IgD-negative memory B cell (primary cell): Measurements from ENCODE around the gene TBL1X. TPM values are rescaled to one million over a fixed set of nuclear protein-coding genes. Genes with fewer than 3 reads are reported as not detected.
"Not testable (repeated sequence)": the region's sequence is repeated elsewhere in the genome, so short reads cannot be mapped to it uniquely, and the experiment has no call there.

Experiments
- H3K27ac Mint-ChIP-seq, 3 donors: one replicate each; pipeline ENCODE4 v1.8.0; 2020 to 2022; ENCODE audit warnings: mild to moderate bottlenecking in 3 of 3, mixed read lengths in 3 of 3, moderate library complexity in 1 of 3
- H3K27me3 Mint-ChIP-seq: one replicate; pipeline ENCODE4 v1.8.0; 2021; ENCODE audit warnings: mixed read lengths
- H3K36me3 Mint-ChIP-seq: one replicate; pipeline ENCODE4 v1.8.0; 2020; ENCODE audit warnings: mild to moderate bottlenecking, mixed read lengths
- H3K4me1 Mint-ChIP-seq, 3 donors: one replicate each; pipeline ENCODE4 v1.8.0; 2020 to 2022; ENCODE audit warnings: mixed read lengths in 3 of 3, mild to moderate bottlenecking in 1 of 3
- H3K4me3 Mint-ChIP-seq, 4 donors: one replicate each; pipeline ENCODE4 v1.8.0; 2020 to 2022; ENCODE audit warnings: mild to moderate bottlenecking in 4 of 4, mixed read lengths in 4 of 4, moderate library complexity in 3 of 4
- H3K9me3 Mint-ChIP-seq, 3 donors: one replicate each; pipeline ENCODE4 v1.8.0; 2020 to 2021; ENCODE audit warnings: mixed read lengths in 3 of 3, mild to moderate bottlenecking in 1 of 3
- polyA plus RNA-seq: library from polyadenylated mRNA; unstranded; fragments of 300-500 nt; fragmentation: Illumina TruSeq; gene quantifications from one replicate; pipeline ENCODE4 v1.2.3, GENCODE V29; 2021

Gene TBL1X
- polyA plus RNA-seq, 1 donor from 2014 or later: 11.5 TPM

GRCh38 chrX:9471571-9471985, 6.7 kb downstream of the TBL1X start:
- no peaks in the 10 kb centered on the region for H3K36me3 Mint-ChIP-seq
- peaks cover 18 to 22% (median 21%) of the 10 kb centered on the region in 3 donors for H3K4me1 Mint-ChIP-seq
- H3K27me3 Mint-ChIP-seq: peaks cover 7% of the 10 kb centered on the region
- H3K4me3 Mint-ChIP-seq: no peak overlapping the region
- H3K27ac Mint-ChIP-seq: no peak overlapping the region
- H3K9me3 Mint-ChIP-seq: peaks cover 0 to 3% (median 2%) of the 10 kb centered on the region in 3 donors

- H3K27ac Mint-ChIP-seq: peak overlapping the region in 1 of 3 donors; percentile 33
- H3K36me3 Mint-ChIP-seq: no peaks in the 10 kb centered on the region
- peaks cover 3% of the 10 kb centered on the region for H3K27me3 Mint-ChIP-seq
- H3K9me3 Mint-ChIP-seq: peaks cover 0 to 2% (median 2%) of the 10 kb centered on the region in 3 donors
- no peak overlapping the region for H3K4me3 Mint-ChIP-seq
- H3K4me1 Mint-ChIP-seq: peaks cover 13 to 17% (median 13%) of the 10 kb centered on the region in 3 donors
Observed at GRCh38 chrX:9473708-9474107, 8.8 kb downstream of the TBL1X start.

GRCh38 chrX:9475417-9475816, 10.6 kb downstream of the TBL1X start:
- not testable (repeated sequence) for H3K9me3 Mint-ChIP-seq, H3K27me3 Mint-ChIP-seq, H3K4me3 Mint-ChIP-seq, H3K36me3 Mint-ChIP-seq
- Mint-ChIP-seq H3K27ac (peak overlapping the region in 1 of 3 donors; percentile 70), H3K4me1 (peaks cover 7 to 17% (median 15%) of the 10 kb centered on the region in 3 donors)

DNA sequence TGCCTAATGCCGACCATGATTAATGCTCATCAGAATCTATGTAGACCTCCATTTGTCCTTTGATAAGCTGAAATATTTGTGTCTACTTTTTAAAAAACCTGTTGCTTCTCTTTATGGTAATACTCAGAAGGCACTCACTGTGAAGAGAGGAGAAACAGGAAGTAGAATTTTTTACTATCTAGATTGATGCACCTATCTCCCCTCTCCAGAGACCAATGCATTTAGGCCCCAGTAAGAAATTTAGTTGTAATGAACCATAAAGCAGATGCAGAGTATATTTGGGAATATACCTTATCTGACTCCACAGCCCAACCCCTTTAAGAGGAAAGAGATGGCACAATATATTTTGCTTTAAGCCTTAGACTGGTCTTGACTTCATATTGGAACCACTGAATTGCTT, 11.1 kb downstream of the TBL1X start:
- no peak overlapping the region for H3K4me3 Mint-ChIP-seq
- H3K4me1 Mint-ChIP-seq: peaks cover 7 to 17% (median 16%) of the 10 kb centered on the region in 3 donors
- peak overlapping the region in 1 of 3 donors; percentile 70 for H3K27ac Mint-ChIP-seq

GRCh38 chrX:9476810-9477575, 12.1 kb downstream of the TBL1X start:
- H3K36me3 Mint-ChIP-seq: peaks cover 2% of the 10 kb centered on the region
- no peak overlapping the region for H3K27ac Mint-ChIP-seq
- H3K27me3 Mint-ChIP-seq: peaks cover 3% of the 10 kb centered on the region
- peaks cover 0 to 5% (median 4%) of the 10 kb centered on the region in 3 donors for H3K9me3 Mint-ChIP-seq
- peak overlapping the region in 1 of 4 donors; percentile 32 for H3K4me3 Mint-ChIP-seq
- H3K4me1 Mint-ChIP-seq: peaks cover 9 to 17% (median 17%) of the 10 kb centered on the region in 3 donors

More for the DNA sequence above, 11.1 kb downstream of the TBL1X start:
- H3K36me3 Mint-ChIP-seq: peaks cover 2% of the 10 kb centered on the region
- peaks cover 0 to 5% (median 2%) of the 10 kb centered on the region in 3 donors for H3K9me3 Mint-ChIP-seq
- H3K27me3 Mint-ChIP-seq: peaks cover 3% of the 10 kb centered on the region

DNA sequence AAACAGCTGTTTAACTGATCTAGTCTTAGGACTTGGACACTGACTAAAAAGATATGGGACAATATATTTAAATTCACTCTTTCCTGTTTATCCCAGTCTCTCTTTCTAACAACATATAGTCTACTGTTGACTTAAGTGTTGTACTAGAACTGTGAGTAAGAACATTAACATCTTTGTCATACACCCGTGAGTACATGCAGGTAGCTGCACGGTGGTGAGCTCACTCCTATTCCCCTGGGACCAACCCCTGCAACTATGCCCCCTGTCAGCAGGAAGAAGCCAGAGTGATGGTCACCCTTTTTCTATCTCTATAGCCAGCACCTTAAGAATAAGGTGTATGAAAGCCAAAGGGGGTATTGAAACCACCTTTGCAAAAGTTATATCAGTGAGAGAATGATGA, 17.6 kb downstream of the TBL1X start:
- H3K27ac Mint-ChIP-seq: no peak overlapping the region
- no peaks in the 10 kb centered on the region for H3K27me3 Mint-ChIP-seq
- peaks cover 0 to 5% (median 4%) of the 10 kb centered on the region in 3 donors for H3K9me3 Mint-ChIP-seq
- H3K4me1 Mint-ChIP-seq: peaks cover 12 to 21% (median 13%) of the 10 kb centered on the region in 3 donors
- no peak overlapping the region for H3K4me3 Mint-ChIP-seq
- peaks cover 2% of the 10 kb centered on the region for H3K36me3 Mint-ChIP-seq

DNA sequence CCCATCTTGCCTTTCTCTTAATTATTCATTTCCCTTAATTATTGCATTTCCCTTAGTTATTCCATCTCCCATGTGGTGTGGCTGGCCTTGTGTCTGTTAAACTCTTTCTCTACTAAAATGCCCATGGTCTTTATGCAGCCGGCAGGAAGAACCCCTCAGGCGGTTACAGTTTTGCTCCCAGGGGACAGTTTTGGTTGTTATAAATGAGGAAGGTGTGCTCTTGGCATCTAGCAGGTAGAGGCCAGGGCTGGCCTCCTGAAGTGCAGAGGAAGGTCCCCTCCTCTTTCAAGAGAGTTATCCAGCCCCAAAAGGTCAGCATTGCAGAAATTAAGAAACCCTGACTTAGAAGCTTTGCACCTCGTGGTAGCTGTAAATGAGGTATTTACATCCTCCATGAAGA, 18.0 kb downstream of the TBL1X start:
- Mint-ChIP-seq H3K4me3 (peak overlapping the region in 1 of 4 donors; percentile 30), H3K9me3 (peaks cover 0 to 5% (median 4%) of the 10 kb centered on the region in 3 donors), H3K36me3 (peaks cover 4% of the 10 kb centered on the region), H3K27ac (no peak overlapping the region), H3K4me1 (peaks cover 13 to 21% (median 16%) of the 10 kb centered on the region in 3 donors), H3K27me3 (no peaks in the 10 kb centered on the region)

GRCh38 chrX:9483376-9483775, 18.5 kb downstream of the TBL1X start:
- Mint-ChIP-seq H3K27ac (no peak overlapping the region), H3K9me3 (peaks cover 0 to 6% (median 4%) of the 10 kb centered on the region in 3 donors), H3K4me1 (peaks cover 13 to 21% (median 16%) of the 10 kb centered on the region in 3 donors), H3K4me3 (no peak overlapping the region), H3K27me3 (no peaks in the 10 kb centered on the region), H3K36me3 (peaks cover 4% of the 10 kb centered on the region)

GRCh38 chrX:9486786-9487387, 22.0 kb downstream of the TBL1X start:
- H3K4me3 Mint-ChIP-seq: no peak overlapping the region
- H3K27ac Mint-ChIP-seq: no peak overlapping the region
- peaks cover 2% of the 10 kb centered on the region for H3K36me3 Mint-ChIP-seq
- H3K27me3 Mint-ChIP-seq: no peaks in the 10 kb centered on the region
- peaks cover 15 to 18% (median 15%) of the 10 kb centered on the region in 3 donors for H3K4me1 Mint-ChIP-seq
- peaks cover 0 to 4% (median 0%) of the 10 kb centered on the region in 3 donors for H3K9me3 Mint-ChIP-seq

DNA sequence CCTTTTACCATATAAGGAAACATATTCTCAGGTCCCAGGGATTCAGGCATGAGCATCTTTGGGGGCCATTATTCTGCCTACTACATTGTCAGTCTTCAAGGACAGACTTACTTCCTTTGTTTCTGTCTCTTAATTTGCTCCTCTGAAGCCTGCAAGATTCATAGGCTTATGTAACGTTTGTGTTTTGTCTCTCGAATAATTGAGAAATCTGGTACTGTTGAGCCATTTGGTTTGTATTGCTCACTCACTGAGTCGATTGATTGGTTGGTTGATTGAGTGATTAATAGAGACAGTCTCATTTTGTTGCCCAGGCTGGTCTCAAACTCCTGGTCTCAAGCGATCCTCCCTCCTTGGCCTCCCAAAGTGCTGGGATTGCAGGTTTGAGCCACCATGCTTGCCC, 23.7 kb downstream of the TBL1X start:
- Mint-ChIP-seq H3K27ac (no peak overlapping the region), H3K9me3 (peaks cover 0 to 1% (median 0%) of the 10 kb centered on the region in 3 donors), H3K4me3 (peak overlapping the region in 1 of 4 donors; percentile 45), H3K4me1 (peaks cover 6 to 14% (median 6%) of the 10 kb centered on the region in 3 donors), H3K27me3 (no peaks in the 10 kb centered on the region), H3K36me3 (peaks cover 2% of the 10 kb centered on the region)

- peaks cover 2% of the 10 kb centered on the region for H3K36me3 Mint-ChIP-seq
- H3K27me3 Mint-ChIP-seq: no peaks in the 10 kb centered on the region
- H3K4me1 Mint-ChIP-seq: peaks cover 4 to 13% (median 6%) of the 10 kb centered on the region in 3 donors
- H3K9me3 Mint-ChIP-seq: peaks cover 0 to 1% (median 0%) of the 10 kb centered on the region in 3 donors
- H3K4me3 Mint-ChIP-seq: no peak overlapping the region
- H3K27ac Mint-ChIP-seq: peak overlapping the region in 1 of 3 donors; percentile 7
Observed at GRCh38 chrX:9489234-9489633, 24.4 kb downstream of the TBL1X start.

DNA sequence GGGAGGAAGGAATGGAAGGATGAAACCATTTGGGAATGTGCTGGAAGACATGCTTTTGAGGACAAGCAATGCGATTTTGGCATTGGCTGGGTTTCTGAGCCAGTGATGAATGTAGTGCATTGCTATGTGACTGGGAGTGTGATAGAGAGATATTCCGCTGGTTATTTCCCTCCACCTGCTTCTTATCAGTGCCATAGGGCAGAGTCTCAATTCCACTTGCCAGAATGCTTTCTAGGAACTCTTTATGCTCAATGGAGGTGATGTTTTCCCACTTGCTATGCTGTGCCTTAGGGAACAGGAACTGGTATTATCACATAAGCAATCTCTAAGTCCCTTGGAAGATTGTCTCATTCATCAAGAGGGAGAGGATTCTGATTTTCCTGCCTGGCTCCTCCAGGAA, 28.0 kb downstream of the TBL1X start:
- Mint-ChIP-seq H3K4me3 (no peak overlapping the region), H3K9me3 (peaks cover 0 to under 1% (median 0%) of the 10 kb centered on the region in 3 donors), H3K27ac (peak overlapping the region in 1 of 3 donors; percentile 78), H3K27me3 (no peaks in the 10 kb centered on the region), H3K36me3 (no peaks in the 10 kb centered on the region), H3K4me1 (peaks cover 2 to 14% (median 9%) of the 10 kb centered on the region in 3 donors)

- peaks cover 2 to 14% (median 11%) of the 10 kb centered on the region in 3 donors for H3K4me1 Mint-ChIP-seq
Observed at GRCh38 chrX:9493936-9494335, 29.1 kb downstream of the TBL1X start.

DNA sequence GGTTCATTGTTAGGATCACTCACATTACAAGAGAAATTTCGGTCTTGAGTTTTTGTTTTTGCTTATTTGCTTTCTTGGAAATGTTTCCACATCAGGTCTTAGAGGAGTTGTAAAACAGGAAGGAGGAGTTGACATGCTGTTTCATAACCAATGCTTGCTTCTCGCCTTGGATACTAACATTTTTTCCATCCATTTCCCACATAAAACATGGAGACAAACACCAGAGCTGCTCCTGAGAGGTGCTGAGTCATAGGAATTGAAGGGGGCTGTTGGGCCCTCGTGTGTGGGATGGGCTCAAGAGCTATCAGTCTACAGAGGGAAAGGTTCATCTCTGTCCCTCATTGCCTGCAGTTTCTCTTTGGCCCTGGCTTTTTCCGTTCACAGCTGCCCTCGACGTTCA, 29.9 kb downstream of the TBL1X start:
- Mint-ChIP-seq H3K4me1 (peaks cover 2 to 15% (median 14%) of the 10 kb centered on the region in 3 donors), H3K4me3 (no peak overlapping the region), H3K36me3 (no peaks in the 10 kb centered on the region), H3K27me3 (no peaks in the 10 kb centered on the region), H3K27ac (no peak overlapping the region), H3K9me3 (peaks cover 0 to 4% (median 2%) of the 10 kb centered on the region in 3 donors)

More at GRCh38 chrX:9493936-9494335, 29.1 kb downstream of the TBL1X start:
- Mint-ChIP-seq H3K4me3 (no peak overlapping the region), H3K36me3 (no peaks in the 10 kb centered on the region), H3K27me3 (no peaks in the 10 kb centered on the region), H3K9me3 (no peaks in the 10 kb centered on the region), H3K27ac (no peak overlapping the region)

DNA sequence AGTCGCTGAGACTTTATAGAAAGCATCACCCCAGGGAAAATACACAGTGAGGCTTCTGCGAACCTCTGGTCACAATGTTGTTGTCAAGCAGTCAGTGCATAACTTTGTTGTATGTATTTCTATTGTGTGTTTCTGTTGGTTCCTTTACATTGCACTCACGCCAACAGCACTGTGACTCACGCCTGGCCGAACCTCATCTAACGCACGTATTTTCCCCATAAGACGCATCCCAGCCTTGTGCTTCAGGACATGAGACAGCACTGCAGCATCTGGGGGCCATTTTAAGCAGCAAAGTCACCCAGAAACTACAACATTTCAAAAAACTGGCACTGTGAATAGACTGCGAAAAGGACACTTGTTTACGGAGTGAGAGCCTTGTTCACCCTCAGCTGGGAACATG, 30.6 kb downstream of the TBL1X start:
- Mint-ChIP-seq H3K4me1 (peaks cover 2 to 16% (median 15%) of the 10 kb centered on the region in 3 donors), H3K36me3 (no peaks in the 10 kb centered on the region), H3K4me3 (no peak overlapping the region), H3K27me3 (no peaks in the 10 kb centered on the region), H3K9me3 (peaks cover 0 to 4% (median 2%) of the 10 kb centered on the region in 3 donors), H3K27ac (no peak overlapping the region)
